ENCODE data around the gene SEMA3B. TPM values are rescaled to one million over a fixed set of nuclear protein-coding genes. Genes with fewer than 3 reads are reported as not detected.
A peak's percentile ranks its signal among the peaks of the same experiment; 100 is the strongest.

The SEMA3B gene
- total and polyA plus RNA-seq, 2 of the 4 experiments (the other 2 are of a cell fraction), result 4.3 to 29.3 TPM

GRCh38 chr3:50269977-50270413 is 1.0 kb downstream of the SEMA3B start:
- H3K56ac ChIP-seq (ENCODE audit: extremely low read depth, insufficient read depth, low read length), result no peak overlapping the region
- H3K9me1 ChIP-seq (ENCODE audit: insufficient read depth, low read length), result peaks cover 37% of the 10 kb centered on the region
- no peaks in the 10 kb centered on the region for H3K9me3 ChIP-seq (ENCODE audit: control insufficient read depth, insufficient read depth, low read length)
- H3K14ac ChIP-seq (replicated peaks; ENCODE audit: low read depth, low read length), result peak overlapping the region; percentile 92
- peak overlapping the region; percentile 88 for H2BK20ac ChIP-seq (ENCODE audit: low read depth, low read length)
- POLR2A ChIA-PET (ENCODE audit: unreplicated experiment), result no interaction called here
- peaks cover 6% of the 10 kb centered on the region; the same call in 1 of the 2 replicates for H3K36me3 ChIP-seq (ENCODE audit: control insufficient read depth, insufficient read depth, low read length)
- dilution Hi-C loops (cut with HindIII; ENCODE audit: low sequenced_read_pairs, unreplicated experiment) (no loop called here), intact Hi-C loops (cut with micrococcal nuclease) (no loop called here), in situ Hi-C loops (cut with MboI; ENCODE audit: low sequenced_read_pairs) (loop anchor here (5.0 kb wide), 2 partner anchors 43 to 78 kb away; partner anchors contain the start of gene GNAT1)
- H3K27me3 ChIP-seq (ENCODE audit: control insufficient read depth, insufficient read depth, low read length), result no peaks in the 10 kb centered on the region
- H2BK120ac ChIP-seq (ENCODE audit: low read depth, low read length), result peak overlapping the region; percentile 95
- peak overlapping the region; percentile 77 for H3K9ac ChIP-seq (ENCODE audit: low read depth, low read length)
- peak overlapping the region; percentile 91 for H4K91ac ChIP-seq (ENCODE audit: insufficient read depth, low read depth, low read length)
- H3K4me2 ChIP-seq (ENCODE audit: low read depth, low read length), result peak overlapping the region; percentile 71
- peak overlapping the region; percentile 83 for H2BK5ac ChIP-seq (ENCODE audit: low read depth, low read length, poor library complexity, severe bottlenecking)
- CTCF ChIA-PET, result interaction anchor here (1.3 to 2.2 kb wide), 2 partner anchors 10 to 43 kb away, joined by 4 to 7 read pairs; no protein-coding TSS in a partner anchor
- peak overlapping the region; percentile 68 for H3K18ac ChIP-seq (ENCODE audit: low read depth, low read length)
- ATAC-seq (ENCODE audit: low read depth) (peak; percentile 21), DNase-seq (peak; percentile 63)
- H3K4me1 ChIP-seq (ENCODE audit: control insufficient read depth, insufficient read depth, low read length), result peaks cover 56% of the 10 kb centered on the region
- peak overlapping the region; percentile 95 for H2AK9ac ChIP-seq (replicated peaks; ENCODE audit: low read depth, low read length, poor library complexity)
- H3K4me3 ChIP-seq (ENCODE audit: insufficient read depth, low read depth, low read length), result peak overlapping the region; percentile 23; the same call in 1 of the 2 replicates
- 80% methylated on average over 1 of the region's 8 CpGs; no CpG with 5 or more reads in 1 of the 2 experiments for WGBS, 2 experiments (ENCODE audit: extremely low coverage in 2 of 2, insufficient read length in 1 of 2)
- peak overlapping the region; percentile 85; the same call in 1 of the 2 replicates for H3K23ac ChIP-seq (ENCODE audit: low read depth, low read length)
- peak overlapping the region; percentile 98 for H3K4ac ChIP-seq (ENCODE audit: low read depth, low read length)
- peak overlapping the region; percentile 67; the same call in 2 of the 3 replicates for H2BK15ac ChIP-seq (ENCODE audit: low read depth, low read length)
- peak overlapping the region; percentile 98 for H2AK5ac ChIP-seq (ENCODE audit: low read depth, low read length)
- no TSS peak for BruUV-seq (replicated peaks)
- peak overlapping the region; percentile 79 for H4K5ac ChIP-seq (ENCODE audit: low read depth, low read length)
- peak overlapping the region; percentile 56 to 94 for H4K8ac ChIP-seq (ENCODE audit: low read depth in 2 of 2, low read length in 2 of 2)
- peak overlapping the region; percentile 71 for H2AFZ ChIP-seq (replicated peaks; ENCODE audit: low read length, poor library complexity)
- peak overlapping the region; percentile 80 for H3K27ac ChIP-seq (ENCODE audit: insufficient read depth, low read length)
- H3K79me1 ChIP-seq (ENCODE audit: low read depth in 1 of 2, low read length in 2 of 2), result peaks cover 3 to 43% of the 10 kb centered on the region in 2 experiments; a peak in 3 of 4 replicates
- no peaks in the 10 kb centered on the region for H4K20me1 ChIP-seq (ENCODE audit: insufficient read depth, low read length)
- no peak for TF ChIP-seq RFX5 (IDR thresholded peaks at IDR 0.05; ENCODE audit: low read depth, low read length)
- no peak for TF ChIP-seq CHD1 (IDR thresholded peaks at IDR 0.05; ENCODE audit: low read depth, low read length)
- TF ChIP-seq SMC3 (IDR thresholded peaks at IDR 0.05; ENCODE audit: low read depth, low read length), result peak; percentile 22; the same call in 1 of the 2 replicates
- TF ChIP-seq CEBPB (IDR thresholded peaks at IDR 0.05; ENCODE audit: low read depth, low read length), result no peak
- no peak for TF ChIP-seq RAD21 (IDR thresholded peaks at IDR 0.05; ENCODE audit: low read length)
- TF ChIP-seq BHLHE40 (IDR thresholded peaks at IDR 0.05; ENCODE audit: low read depth, low read length), result no peak
- TF ChIP-seq ELK1 (IDR thresholded peaks at IDR 0.05; ENCODE audit: borderline replicate concordance, low read depth, low read length), result no peak
- peak; percentile 57 for TF ChIP-seq FOS (IDR thresholded peaks at IDR 0.05; ENCODE audit: low read depth, low read length)
- TF ChIP-seq MXI1 (IDR thresholded peaks at IDR 0.05; ENCODE audit: borderline replicate concordance, low read depth, low read length), result peak; percentile 71; the same call in 1 of the 2 replicates
- TF ChIP-seq CTCF (conservative IDR thresholded peaks at IDR 0.05; ENCODE audit: low read depth, low read length), result no peak
- no peak for TF ChIP-seq RCOR1 (IDR thresholded peaks at IDR 0.05; ENCODE audit: insufficient replicate concordance, low read length)
- TF ChIP-seq USF2 (IDR thresholded peaks at IDR 0.05; ENCODE audit: low read depth, low read length), result no peak
- no peak for TF ChIP-seq POLR2A (IDR thresholded peaks at IDR 0.05; ENCODE audit: low read depth, low read length)
- TF ChIP-seq NFE2L2 (IDR thresholded peaks at IDR 0.05; ENCODE audit: low read depth, low read length), result no peak
- TF ChIP-seq MAZ (IDR thresholded peaks at IDR 0.05; ENCODE audit: borderline replicate concordance, low read depth, low read length), result peak; percentile 52; the same call in 1 of the 2 replicates
